Stimulated activated CD4-positive, alpha-beta T cell treated with anti-CD3 and anti-CD28 coated beads, TNF-alpha, amount 100 ng/mL, for 4 hours (primary cell): ENCODE data around the gene ATP8B1.

ENCODE experiments used
- DNase-seq, 3 experiments: peaks; one replicate each; pipeline ENCODE4 v3.0.0-alpha.2; 2020; ENCODE audit warnings: low read depth in 3 of 3

Gene ATP8B1

DNA sequence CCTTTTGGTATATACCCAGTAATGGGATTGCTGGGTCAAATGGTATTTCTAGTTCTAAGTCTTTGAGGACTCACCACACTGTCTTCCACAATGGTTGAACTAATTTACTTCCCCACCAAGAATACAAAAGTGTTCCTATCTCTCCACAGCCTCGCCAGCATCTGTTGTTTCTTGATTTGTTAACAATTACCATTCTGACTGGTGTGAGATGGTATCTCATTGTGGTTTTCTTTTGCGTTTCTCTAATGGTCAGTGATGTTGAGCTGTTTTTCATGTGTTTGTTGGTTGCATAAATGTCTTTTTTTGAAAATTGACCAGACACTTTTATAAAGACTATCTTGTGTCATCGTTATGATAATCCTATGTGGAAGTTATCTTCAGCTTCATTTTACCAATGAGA lies 16.0 kb upstream of the ATP8B1 start:
- DNase-seq = no peak

DNA sequence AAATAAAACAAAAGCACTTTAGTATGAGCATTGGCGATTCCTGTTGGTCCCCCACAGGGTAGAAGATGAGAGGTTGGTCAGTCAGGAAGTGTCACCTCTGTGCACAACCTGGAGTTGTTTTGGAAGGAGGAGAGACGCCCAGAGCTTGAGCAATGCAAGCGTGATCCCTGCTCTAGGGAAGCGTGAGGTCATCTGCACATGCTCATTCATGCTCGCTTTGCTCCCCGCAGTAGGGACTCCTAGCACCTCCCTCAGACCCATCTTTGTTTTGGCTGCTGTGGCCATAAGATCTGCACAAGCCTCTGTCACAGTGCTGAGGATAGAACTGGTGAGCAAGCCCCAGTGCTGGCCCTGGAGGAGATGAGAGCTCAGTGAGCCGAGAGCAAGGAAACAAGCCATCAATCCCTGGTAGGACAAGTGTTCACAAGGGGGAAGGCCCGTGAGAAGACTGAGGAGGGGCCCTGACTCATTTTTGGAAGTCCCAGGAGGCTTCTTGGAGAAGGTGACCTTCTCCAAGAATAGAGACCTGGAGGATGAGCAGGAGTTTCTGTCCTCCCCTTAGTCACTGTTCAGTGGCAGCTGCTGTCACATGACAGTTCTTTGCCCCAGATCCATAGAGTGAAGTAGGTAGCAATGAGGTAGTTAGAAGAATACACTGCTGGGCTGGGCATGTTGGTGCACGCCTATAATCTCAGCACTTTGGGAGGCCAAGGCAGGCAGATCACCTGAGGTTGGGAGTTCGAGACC lies 13.3 kb upstream of the ATP8B1 start:
- DNase-seq = no peak

DNA sequence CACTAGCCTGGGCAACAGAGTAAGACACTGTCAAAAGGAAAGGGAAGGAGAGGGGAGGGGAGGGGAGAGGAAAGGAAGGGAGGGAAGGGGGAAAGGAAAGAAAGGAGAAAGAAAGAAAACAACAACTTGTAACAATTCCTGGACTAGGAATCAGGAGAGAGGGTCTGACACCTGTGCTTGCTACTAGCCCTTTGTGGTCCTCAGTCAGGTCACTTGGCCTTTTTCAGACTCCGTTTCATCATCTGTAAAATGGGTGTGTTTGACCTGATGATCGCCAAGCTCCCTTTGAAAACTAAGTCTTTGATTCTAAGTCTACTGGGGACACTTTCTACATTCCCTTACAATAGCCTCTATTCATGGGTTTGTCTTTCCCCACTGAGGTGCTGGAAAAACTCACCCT lies 11.4 kb upstream of the ATP8B1 start:
- no peak for DNase-seq

DNA sequence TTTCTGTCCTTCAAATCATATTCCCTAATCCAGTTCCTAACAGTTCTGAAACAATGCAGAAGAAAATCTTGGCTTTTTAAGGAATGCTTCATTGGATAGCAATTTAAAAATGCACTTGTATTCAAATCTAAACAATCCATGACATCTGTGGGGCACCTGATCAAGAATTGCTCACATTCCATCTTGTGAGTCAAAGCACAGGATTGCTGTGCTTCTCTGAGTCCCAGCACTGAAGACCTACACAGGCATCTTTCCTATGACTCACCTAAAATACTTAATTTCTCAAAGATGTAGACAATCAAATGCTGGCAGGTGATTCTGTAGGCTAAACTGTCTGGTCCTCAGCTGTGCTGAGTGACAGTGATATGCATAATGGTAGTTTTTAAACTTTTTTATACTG lies 10.1 kb upstream of the ATP8B1 start:
- DNase-seq = no peak

DNA sequence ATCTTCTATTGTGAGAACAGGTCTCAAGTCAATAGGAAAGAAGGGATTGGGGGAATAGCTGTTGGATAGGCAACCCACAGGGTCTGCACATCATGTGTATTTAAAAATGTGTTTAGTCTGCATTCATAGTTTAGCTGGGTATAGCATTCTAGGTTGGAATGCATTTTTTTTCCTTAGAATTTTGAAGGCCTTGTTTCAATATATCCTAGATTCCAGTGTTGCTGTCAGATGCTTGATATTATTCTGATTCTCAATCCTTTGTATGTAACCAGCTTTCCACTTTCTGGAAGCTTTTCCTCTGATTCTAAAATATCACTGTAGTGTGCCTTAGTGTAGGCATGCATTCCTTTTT lies 9.0 kb upstream of the ATP8B1 start:
- DNase-seq = no peak

DNA sequence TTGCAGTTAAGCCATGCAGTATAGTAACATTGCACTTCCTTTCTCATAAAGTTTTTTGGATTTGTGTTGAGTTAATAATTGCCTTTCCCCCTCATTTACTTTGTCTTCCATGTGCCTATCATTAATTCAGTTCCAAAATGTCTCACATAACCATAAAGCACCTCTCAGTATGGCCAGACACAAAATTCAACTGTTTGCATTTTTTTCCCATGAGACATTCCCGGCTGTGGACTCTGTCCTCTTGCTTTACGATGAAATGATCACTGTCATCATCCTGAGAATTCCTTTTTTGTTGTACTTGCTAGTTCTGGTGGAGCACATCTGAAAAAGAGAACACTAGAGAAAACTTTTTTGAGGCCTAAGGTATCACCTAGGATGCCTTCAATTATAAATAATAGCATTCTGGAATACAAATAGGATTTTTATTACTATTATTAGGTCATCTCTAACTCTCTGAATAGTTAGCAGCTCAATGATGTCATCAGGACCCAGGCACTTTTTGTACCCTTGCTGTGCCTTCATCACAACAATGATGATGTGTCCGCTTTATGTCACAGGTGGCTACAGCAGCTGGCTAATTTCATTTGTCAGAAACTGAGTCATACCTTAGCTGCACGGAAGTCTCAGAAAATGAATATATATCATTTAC lies 8.5 kb upstream of the ATP8B1 start:
- DNase-seq = no peak

DNA sequence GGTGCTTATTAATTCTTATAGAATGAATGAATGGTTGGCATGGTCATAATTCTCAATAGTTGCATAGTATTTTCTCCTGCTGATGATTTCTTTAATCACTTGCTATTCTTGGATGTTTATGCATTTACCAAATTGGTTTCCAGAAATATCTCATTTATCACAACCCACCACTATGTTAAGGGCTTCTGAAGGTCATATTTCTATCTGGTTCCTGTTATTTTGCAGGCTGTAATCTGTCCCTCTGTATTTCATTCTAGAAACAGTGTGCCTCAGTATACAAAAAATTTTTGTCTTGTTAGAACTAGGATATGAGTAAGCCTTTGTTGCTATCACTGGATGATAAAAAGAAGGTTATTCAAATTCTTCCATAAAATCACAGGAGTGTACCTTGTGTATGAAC lies 6.1 kb upstream of the ATP8B1 start:
- no peak for DNase-seq

DNA sequence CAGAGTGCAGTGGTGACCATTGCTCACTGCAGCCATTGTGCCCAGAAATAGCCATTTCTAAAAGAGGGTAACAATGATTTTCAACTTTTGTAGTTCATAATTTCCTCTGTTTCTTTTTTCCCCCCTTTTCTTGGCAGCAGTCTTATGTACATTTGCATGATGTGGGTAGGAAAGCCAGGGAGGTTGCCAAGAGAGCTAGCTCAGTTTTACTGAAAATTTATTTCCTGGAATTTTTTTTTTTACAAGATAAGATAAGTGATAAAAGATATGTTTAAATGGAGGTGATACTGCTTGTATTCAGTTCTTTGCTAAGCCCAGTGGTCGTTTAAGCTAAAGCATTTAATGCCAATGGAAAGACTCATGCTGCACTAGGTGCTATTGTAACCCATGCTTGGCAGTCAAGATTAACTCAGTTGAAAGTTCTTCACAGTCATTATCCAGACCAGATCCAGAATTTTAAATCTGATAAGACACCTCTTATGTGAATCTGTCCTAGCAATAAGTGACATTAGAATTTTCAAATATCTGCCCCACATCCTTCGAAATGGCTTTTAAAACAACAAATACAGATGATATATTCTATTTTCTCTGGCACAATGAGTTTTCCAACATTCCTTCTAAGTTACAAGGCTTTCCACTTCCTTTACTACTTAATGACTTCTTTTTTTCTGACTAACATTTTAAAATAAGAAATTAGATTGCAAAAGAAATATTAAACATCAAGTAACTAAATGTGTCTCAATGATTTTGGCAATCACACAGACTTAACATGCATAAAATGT lies 4.4 kb upstream of the ATP8B1 start:
- DNase-seq = no peak

DNA sequence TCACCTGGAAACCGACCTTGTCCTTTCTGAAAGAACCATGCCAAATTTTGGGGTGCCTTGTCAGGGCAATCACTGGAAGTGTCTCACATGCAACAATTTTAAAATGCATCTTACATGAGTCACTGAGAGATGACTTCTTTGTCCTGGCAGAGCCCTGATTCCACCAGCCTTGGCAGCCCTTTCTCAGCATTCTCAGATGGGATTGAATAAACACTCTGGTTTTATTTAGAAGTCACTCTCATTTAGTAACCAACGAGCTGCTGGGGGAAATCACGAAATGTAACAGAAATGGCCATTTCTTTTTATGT lies 3.8 kb upstream of the ATP8B1 start:
- DNase-seq = no peak

DNA sequence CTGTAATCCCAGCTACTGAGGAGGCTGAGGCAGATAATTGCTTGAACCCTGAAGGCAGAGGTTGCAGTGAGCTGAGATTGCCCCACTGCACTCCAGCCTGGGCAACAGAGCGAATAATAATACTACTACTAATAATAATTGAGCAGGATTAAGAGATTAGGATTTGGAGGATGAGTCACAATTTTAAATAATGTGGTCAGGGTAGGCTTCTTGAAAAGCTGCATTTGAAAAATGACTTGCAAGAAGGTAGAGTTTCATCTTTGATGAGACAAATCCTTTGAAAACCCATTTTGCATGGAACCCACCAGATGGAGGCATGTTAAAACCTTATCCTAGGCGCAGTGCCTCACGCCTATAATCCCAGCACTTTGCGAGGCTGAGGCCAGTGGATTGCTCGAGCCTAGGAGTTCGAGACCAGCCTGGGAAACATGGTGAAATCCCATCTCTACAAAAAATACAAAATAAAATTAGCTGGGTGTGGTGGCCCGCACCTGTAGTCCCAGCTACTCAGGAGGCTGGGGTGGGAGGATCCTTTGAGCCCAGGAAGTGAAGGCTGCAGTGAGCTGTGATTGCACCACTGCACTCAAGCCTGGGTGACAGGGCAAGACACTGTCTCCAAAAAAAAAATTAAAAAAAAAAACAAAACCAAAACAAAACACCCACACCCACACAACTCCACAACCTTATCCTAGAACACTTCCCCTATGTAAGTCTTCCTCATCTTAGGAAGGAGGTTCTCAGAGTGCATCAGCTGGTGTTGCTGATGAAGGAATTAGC lies 3.3 kb upstream of the ATP8B1 start:
- no peak for DNase-seq

DNA sequence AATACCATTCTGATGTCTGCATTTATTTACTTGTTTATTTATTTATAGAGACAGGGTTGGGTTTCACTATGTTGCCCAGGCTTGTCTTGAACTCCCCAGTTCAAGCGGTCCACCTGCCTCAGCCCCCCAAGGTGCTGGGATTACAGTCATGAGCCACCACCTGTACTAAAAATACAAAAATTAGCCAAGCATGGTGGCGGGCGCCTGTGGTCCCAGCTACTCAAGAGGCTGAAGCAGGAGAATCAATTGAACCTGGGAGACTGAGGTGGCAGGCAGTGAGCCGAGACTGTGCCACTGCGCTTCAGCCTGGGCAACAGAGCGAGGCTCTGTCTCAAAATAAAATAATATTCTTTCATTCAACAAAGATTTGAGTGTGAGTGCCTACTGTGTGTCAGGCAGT lies 2.0 kb upstream of the ATP8B1 start:
- DNase-seq = no peak

DNA sequence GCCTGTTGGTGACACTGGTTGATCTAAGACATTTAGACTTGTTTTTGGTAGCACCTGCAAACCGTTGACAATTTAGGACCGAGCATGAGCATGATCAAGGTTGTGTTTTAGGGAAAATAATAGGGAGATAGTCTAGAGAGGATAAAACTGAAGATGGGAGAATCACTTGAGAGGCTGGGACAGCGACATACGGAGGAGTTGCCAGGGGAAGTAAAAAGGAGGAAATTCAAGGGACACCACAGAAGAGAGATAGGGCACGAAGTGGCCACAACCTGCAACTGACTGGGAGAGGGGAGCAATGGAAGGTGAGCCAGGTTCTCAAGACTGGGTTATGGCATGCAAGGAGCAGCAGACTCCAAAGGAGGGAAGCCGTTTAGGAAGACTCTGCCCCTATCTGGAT lies 1.4 kb upstream of the ATP8B1 start:
- no peak for DNase-seq

DNA sequence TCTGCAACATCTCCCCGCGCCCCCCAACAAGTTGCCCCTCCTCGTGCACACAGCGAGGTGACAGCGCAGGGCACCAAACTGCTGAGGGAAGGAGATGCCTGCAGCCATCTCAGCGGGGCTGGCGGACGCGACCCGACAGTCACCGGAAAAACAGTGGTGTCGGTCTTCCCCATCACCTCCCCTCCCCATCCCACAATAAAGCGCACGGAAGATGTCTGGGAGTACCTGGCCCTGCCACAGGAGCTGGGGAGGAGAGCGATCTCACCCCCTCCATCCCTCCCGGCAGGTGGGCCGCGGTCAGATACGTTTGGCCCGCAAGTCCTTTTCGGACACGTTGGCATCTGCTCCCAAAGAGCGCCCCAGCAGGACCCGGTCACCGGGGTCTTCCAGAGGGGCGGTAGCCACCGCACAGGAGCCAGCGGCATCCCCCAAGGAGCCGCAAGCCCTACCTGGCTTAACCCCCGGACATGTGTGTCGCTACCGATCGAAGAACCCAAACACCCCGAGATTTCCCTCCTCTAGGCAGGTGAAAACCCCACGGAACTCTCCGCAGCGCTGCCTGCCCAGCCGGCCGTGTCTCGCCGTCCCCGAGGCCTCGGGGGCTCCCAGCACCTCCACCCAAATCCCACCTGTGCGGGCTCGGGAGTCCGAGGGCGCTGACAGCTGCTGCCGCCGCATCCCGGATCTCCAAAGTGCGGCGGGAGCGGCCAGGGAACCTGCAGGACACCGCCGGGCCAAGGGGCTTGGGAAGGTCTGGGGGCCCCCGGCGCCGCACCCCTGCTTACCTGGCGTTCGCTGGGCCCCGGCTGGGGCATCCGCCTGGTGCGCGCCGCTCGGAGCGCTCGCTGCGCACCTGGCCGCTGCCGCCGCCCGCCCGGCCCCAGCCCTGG lies 657 bp downstream of the ATP8B1 start:
- no peak for DNase-seq

DNA sequence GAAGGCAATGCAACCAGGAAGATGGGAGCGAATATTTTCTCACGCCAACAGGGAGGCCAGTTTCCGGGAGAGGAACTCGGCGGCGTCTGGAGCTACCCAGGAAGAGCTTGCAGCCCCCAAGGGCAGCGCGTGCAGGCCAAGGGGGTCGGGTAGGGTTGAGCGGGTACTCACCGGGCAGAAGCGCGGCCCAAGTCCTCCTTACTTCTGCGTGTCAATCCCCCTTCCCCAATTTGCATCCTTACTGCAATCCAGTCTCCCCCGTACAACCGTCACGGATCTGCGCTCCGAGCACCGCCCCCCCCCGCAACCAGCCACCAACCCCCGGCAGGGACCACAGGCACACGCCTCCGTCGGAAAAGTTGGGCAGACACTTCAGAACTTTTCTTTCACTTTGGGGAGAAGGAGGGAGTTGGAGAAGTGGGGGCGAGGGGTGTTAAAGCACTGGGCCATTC lies 1.3 kb downstream of the ATP8B1 start:
- no peak for DNase-seq

DNA sequence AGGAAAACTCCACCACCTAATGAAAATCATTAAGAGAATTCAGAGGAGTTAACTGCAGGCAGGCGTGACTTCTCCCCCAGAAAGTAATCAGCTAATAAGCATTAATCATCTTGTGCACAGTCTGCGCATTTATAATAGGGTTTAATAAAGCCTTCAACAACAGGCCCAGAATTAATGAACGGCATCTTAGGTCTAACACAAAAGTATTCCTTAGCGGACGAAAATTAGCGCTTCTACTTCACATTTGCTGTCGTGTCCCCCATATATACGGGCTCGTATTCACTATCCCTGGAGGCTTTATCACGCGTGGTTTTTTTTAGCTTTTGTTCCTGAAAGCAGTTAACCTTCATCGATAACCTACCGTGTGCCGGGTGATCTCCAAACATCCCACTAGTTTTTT lies 1.8 kb downstream of the ATP8B1 start:
- DNase-seq = no peak

DNA sequence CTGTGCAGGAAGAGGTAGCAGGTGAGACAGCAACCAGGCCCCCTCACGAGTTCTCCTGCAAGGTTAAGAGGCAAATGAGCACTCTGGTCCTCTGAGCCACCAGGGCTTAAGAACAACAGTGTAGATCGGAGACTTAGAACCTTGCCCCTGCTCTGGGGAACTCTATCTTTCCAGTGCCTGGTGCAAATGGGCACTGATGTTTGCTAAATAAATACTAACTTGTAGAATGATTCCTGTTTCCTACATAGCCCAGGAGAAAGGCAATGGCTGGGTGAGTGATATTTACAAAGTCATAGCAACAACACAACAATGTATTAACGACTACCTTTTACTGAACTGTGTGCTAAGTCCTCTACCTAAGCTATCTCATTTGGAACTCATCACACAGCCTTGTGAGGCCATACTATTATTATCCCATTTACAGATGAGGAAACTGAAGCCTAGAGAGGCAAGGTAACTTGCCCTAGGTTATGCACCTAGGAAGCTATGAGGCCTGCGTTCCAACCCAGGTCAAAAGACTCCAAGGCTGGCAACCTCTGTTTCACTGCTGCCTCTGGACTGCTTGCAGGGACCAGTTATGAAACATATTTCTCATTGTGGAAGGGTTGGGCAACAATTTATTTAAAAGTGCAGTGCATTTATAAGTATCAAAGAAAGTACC lies 4.3 kb downstream of the ATP8B1 start:
- no peak for DNase-seq

DNA sequence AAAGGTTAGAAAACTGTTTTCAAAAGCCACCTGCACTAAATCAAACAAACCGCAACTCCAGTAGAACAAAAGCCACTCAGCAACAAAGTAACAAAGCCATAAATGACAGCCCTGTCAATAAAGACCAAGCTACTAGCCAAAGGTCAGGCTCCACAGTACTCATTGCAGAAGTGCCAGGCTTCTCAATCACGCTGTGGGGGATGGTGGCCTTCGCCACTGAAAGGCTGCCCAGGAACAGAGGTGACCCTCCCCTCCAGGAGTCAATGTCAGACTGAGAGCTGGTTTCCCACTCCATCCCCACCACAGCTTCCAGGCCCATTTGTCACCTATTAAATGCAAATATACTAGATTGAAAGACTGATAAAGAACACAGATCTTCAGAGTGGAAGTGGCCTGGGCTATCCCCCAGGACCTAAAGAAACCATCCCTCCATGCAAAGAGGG lies 5.9 kb downstream of the ATP8B1 start:
- no peak for DNase-seq

DNA sequence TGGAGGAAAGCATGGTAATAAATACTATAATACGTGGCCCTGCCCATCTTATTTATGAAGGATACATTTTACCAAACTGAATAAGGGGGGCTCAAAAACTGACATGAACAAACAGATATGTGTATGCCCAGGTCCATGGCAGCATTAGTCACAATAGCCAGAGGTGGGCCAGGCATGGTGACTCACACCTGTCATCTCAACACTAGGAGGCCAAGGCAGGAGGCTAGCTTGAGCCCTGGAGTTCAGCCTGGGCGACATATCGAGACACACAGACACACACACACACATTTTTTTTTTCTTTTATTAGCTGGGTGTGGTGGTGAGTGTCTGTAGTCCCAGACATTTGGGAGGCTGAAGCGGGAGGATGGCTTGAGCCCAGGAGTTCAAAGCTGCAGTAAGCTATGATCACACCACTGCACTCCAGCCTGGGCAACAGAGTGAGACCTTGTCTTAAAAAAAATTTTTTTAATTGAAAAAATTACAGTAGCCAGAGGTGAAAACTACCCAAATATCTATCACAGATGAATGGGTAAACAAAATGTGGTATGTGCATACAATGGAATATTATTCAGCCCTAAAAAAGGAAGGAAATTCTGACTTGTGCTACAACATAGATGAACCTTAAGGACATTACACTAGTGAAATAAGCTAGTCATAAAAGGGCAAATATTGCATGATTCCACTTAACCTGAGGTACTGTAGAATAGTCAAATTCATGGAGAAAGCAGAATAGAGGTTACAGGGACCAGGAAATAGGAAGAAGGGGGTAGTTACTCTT lies 8.0 kb downstream of the ATP8B1 start:
- DNase-seq = no peak

DNA sequence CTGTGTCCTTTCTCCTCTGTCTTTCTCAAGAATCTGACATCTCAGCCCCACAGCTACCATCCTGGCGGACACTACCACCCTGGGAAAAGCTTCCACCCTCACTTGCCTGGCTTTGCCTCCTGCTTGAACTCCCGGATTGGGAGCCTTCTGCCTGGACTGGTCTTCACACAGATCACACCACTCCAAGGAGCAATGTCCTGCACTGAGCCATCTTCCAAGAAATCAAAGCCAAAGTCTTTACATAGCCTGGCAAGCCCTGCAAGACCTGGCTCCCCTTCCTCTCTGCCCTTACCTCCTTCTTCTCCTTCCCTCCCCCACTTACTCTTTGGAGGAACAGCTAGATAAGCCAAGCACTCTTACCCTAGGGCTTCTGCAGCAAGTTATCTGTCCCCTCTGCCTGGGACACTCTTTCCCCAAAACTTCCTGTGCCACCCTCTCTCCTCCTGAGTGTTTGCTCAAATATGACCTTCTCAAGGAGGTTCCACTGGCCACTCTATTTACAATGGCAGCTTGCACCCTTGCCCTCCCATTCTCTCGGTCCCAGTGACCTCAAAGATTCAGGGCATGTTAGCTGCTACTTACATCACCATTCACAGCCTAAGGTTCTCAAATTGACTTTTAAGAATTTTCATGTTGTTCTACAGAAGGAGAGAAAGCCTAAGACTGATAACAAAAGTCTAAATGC lies 9.7 kb downstream of the ATP8B1 start:
- no peak for DNase-seq
